ENCODE measurements around the gene ADK.

DNA sequence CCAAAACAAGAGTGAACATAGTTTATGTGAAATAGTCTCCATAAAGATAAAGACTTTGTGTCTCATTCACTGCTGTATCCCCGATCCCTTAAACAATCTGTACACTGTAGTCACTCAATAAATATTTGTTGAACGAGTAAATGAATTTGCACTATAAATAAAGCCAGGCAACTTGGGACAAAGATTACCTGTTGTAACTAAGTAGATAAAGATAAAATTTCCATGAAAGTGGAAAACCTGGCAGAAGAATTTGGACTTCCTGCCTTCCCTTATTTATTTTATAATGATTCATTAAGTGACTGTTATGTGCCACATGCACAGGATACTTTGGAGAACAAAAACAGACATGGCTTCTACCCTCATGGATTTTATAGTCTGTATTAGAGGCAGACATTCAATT is 397.7 kb downstream of the ADK start:
- TF ChIP-seq, protein P1, sequence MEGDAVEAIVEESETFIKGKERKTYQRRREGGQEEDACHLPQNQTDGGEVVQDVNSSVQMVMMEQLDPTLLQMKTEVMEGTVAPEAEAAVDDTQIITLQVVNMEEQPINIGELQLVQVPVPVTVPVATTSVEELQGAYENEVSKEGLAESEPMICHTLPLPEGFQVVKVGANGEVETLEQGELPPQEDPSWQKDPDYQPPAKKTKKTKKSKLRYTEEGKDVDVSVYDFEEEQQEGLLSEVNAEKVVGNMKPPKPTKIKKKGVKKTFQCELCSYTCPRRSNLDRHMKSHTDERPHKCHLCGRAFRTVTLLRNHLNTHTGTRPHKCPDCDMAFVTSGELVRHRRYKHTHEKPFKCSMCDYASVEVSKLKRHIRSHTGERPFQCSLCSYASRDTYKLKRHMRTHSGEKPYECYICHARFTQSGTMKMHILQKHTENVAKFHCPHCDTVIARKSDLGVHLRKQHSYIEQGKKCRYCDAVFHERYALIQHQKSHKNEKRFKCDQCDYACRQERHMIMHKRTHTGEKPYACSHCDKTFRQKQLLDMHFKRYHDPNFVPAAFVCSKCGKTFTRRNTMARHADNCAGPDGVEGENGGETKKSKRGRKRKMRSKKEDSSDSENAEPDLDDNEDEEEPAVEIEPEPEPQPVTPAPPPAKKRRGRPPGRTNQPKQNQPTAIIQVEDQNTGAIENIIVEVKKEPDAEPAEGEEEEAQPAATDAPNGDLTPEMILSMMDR (IDR thresholded peaks at IDR 0.05) = no peak
- TF ChIP-seq POLR2A (IDR thresholded peaks at IDR 0.05) = no peak

Data from thyroid gland (tissue), 4 donors.